ENCODE data around the gene PCDH9.

Gene PCDH9

GRCh38 chr13:67078062-67078461, 152.1 kb downstream of the PCDH9 start:
- no peak for DNase-seq

- DNase-seq: no peak
Measured at GRCh38 chr13:67077132-67077531, 153.0 kb downstream of the PCDH9 start.

- no peak for DNase-seq
Measured at GRCh38 chr13:67076378-67076777, 153.8 kb downstream of the PCDH9 start.

- no peak for DNase-seq
Measured at GRCh38 chr13:67075239-67075638, 154.9 kb downstream of the PCDH9 start.

DNA sequence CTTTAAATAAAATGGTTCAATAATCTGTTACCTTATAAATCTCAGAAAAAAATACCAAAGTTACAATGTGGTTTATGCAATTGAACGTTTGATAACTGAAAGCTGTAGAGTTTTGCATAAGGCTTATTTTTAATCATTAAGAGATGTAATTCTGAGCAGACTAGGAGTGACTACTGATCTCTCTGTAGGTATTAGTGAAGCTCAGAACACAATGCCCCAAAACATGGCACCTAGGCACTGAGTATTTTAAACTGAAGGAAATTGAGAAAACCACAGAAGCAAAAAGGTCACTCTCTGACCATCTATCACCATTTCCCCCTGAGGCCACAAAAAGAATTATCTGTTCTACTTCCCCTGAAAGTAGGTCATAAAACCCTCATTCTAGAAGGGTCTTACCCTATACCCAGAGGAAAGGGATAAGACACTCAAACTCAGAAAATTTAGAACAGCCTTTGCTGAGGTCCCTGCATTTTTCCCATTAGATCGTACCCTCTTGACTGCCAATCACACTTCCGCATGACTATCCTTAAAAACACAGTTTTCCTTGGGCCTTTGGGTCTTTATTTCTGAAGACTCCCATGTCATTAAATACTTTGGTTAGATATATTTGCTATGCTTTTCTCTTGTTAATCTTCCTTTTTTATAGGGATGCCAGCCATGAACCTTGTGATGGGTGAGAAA, 158.1 kb downstream of the PCDH9 start:
- DNase-seq: no peak

- no peak for DNase-seq
Measured at GRCh38 chr13:67070306-67070705, 159.8 kb downstream of the PCDH9 start.

- DNase-seq: no peak
Measured at GRCh38 chr13:67069117-67069767, 160.9 kb downstream of the PCDH9 start.

- DNase-seq: no peak
Measured at GRCh38 chr13:67064920-67065319, 165.2 kb downstream of the PCDH9 start.

- no peak for DNase-seq
Measured at GRCh38 chr13:67063036-67063435, 167.1 kb downstream of the PCDH9 start.

DNA sequence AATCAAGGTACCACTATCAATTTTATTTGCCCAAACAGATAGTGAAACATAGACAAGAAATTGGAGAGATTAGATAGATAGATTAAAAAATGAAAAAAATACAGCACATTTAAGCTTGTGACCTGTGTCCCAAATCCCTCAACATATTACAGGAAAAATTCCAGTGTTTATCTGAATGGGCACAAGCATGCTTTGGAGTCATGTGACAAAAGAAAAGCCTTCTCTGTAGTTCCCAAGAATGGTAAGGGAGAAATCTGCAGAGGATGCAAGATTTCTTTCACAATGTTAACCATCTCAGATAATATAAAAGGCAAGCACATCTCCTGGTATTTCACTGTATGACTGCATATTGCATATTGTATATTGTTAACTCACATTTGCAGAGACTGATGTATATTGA, 168.0 kb downstream of the PCDH9 start:
- DNase-seq: no peak

- DNase-seq: no peak
Measured at GRCh38 chr13:67061750-67062149, 168.4 kb downstream of the PCDH9 start.

GRCh38 chr13:67052550-67053490, 177.3 kb downstream of the PCDH9 start:
- DNase-seq: no peak

DNA sequence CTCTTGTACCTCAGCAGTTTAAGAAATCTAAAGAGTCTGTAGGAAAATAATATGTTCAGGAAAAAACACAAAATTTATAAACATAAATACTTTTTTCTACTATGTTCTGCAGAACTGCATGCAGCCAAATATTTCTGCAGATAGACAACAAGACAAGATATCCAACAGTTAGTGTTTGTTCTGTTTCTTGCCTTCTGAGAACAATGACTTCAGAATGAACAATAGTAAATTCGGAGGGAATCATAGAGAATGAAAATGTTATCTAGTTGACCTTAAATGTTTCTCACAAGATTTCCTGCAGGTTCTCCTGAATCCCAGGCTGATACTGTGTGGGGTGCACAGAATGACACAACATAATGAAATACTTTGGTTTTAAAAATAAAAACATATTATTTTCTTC, 180.4 kb downstream of the PCDH9 start:
- DNase-seq: no peak

DNA sequence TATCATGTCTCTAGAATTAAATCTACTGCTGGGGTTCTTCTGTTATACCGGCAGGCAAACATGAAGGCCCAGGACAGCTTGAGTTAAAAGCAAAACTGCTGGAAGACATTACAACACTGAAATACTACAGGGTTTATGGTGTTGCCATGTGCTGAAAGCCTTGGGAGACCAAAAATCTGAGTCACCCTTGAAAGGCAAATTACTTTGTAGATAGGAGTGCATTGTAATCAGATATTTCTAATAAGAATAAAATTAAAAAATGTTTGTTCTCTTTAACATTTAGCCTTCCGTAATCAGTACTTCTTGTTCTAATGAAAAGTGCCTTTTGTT, 181.3 kb downstream of the PCDH9 start:
- no peak for DNase-seq

DNA sequence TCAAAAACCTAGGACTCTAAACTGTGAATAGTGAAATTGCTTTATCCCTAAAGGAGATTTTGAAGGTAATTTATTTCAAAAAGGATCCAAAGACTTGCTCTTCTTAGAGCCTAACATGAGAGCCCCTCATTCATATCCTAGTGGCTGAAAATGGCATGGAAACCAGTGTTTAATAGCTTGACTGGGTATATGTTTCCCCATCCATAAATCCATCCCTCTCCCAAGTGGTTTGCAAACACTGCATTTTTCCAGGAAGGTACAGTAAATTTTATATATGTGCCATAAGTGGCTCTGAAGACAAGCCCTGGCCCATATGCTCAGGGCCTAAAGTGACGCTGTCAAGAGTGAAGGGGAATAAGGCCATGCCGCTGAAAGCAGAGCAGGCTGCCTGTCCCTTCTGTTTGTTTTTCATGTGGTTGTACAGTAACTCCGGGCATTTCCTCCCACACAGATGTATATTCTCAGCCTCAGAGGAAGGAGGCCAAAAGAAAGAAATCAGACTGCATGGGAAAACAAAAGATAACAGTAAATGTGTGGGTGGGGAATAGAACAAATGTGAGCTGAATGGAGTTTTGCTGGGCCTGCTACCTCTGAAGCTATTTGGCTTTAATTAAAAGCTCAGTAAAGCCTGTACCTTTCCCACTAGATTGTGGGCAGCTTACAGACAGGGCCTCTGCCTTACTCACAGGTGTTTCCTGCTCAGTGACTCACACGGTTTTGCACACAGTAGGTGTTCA, 181.9 kb downstream of the PCDH9 start:
- DNase-seq: no peak

- no peak for DNase-seq
Measured at GRCh38 chr13:67045357-67045756, 184.8 kb downstream of the PCDH9 start.

- no peak for DNase-seq
Measured at GRCh38 chr13:67043901-67044300, 186.2 kb downstream of the PCDH9 start.

- DNase-seq: no peak
Measured at GRCh38 chr13:67042556-67042955, 187.6 kb downstream of the PCDH9 start.

DNA sequence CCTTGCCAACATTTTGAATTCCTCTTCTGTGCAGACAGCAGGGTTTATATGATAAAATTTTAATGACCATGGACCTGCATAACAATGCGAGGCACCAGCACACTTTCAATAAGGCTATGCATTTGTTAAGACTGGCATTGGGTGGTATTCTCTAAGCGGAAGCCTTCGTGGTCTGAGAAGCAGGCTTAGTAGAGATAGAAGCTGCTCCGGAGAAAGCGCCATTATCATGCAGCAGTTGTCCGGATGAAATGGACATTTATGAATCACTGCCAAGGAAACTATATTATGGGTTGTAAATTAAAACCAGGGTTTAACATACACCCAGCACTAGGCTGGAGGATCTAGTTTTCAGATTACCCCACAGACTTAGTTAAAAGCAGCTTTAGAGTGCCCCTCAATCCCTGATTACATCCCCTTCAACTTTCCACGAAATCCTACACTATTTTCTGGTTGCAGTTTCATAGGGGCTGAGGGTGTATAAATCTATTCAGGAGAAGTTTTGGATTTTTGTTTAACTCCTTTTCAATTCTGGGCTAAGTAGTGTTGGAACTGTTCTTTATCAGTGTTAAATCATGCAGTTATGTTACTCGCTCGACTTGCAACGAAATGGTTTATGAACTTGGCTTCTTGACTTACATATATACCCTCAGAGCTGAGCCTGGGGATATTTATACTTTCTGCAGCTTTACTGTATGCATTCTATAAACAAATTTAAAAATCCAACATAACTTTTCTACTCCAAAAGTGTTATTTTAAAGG, 193.3 kb downstream of the PCDH9 start:
- no peak for DNase-seq

GRCh38 chr13:67033170-67033569, 197.0 kb downstream of the PCDH9 start:
- no peak for DNase-seq

GRCh38 chr13:67023130-67023876, 206.8 kb downstream of the PCDH9 start:
- DNase-seq: no peak

DNA sequence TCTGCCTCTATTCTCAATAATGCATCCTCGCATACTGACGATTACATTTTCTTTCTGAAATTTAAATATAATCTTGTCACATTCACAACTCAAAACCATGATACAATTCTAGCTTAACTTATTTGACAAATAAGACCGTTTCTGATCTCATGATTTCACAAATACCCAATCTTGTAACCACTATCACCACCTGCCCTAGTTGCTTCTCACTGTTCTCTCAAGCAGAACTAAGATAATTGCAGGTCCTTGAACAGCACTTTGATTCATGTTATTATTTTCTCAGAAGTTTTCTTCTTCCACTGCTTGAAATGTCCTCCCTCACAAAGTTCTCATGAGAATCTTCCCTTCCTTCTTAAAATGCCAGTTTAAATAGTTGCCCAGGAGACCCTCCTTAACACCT, 211.4 kb downstream of the PCDH9 start:
- DNase-seq: no peak

All from CD4-positive, alpha-beta T cell treated with Interleukin-1 beta for 1 hour (primary cell).